ENCODE data around the gene THAP8.

- TF ChIP-seq CTCF (IDR thresholded peaks at IDR 0.05; ENCODE audit: insufficient read depth, low read length) (no peak), POLR2AphosphoS5 (IDR thresholded peaks at IDR 0.05; ENCODE audit: low read depth) (no peak), GABPA (IDR thresholded peaks at IDR 0.05; ENCODE audit: low read depth) (no peak)
- TF ChIP-seq, protein P1, sequence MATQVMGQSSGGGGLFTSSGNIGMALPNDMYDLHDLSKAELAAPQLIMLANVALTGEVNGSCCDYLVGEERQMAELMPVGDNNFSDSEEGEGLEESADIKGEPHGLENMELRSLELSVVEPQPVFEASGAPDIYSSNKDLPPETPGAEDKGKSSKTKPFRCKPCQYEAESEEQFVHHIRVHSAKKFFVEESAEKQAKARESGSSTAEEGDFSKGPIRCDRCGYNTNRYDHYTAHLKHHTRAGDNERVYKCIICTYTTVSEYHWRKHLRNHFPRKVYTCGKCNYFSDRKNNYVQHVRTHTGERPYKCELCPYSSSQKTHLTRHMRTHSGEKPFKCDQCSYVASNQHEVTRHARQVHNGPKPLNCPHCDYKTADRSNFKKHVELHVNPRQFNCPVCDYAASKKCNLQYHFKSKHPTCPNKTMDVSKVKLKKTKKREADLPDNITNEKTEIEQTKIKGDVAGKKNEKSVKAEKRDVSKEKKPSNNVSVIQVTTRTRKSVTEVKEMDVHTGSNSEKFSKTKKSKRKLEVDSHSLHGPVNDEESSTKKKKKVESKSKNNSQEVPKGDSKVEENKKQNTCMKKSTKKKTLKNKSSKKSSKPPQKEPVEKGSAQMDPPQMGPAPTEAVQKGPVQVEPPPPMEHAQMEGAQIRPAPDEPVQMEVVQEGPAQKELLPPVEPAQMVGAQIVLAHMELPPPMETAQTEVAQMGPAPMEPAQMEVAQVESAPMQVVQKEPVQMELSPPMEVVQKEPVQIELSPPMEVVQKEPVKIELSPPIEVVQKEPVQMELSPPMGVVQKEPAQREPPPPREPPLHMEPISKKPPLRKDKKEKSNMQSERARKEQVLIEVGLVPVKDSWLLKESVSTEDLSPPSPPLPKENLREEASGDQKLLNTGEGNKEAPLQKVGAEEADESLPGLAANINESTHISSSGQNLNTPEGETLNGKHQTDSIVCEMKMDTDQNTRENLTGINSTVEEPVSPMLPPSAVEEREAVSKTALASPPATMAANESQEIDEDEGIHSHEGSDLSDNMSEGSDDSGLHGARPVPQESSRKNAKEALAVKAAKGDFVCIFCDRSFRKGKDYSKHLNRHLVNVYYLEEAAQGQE (IDR thresholded peaks at IDR 0.05; ENCODE audit: insufficient replicate concordance, low read depth) = no peak
These were observed 60.0 kb downstream of the THAP8 start for GRCh38 chr19:35993923-35994598.

Data from HL-60 (cell line).